ENCODE data around the gene HS6ST2. TPM values are rescaled to one million over a fixed set of nuclear protein-coding genes. Genes with fewer than 3 reads are reported as not detected.

Gene HS6ST2
- total RNA-seq, 1 experiment from 2014 or later: 13.4 TPM

DNA sequence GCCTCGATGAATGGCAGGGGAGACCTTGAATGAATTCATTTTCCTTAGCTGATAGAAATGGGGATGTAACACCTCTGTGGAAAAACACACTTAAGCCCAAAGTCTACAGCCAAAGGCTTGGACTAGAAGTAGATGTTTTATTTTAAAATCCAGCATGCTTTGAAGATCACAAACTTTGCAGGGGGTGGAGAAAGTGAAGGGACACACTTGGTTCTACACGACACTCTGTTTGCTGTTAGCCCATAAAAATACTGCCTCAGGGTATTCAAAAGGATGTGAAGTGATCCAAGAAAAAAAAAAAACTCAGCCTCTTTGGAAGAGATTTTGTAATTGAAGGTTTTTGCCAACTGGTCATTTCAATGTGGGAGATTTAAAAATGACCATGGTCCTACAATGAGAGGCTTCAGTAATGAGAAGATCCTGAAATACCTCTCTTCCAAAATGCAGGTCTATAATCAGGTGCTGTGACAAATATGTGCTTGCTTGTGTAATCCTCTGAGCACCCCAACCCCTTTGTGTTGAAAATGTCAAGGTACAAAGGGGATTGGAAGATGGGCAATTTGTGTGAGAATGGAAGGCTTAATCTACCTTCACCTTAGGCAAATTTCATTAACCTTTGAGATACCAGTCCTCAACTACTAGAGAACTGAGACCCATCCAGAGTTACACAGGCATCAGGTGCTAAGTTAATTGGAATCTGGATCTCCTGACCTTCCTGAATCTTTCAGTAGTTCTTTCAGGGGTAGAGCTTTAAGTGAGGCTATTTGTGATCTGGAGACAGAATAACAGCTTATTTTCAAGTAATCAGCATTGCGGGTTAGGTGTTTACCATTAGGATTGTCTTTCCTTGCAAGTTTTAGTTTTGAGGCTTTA lies 82.5 kb downstream of the HS6ST2 start:
- DNase-seq: peak in 1 of 2 experiments; percentile 48
- Histone ChIP-seq H4K20me1 (ENCODE audit: insufficient read depth) (peaks cover 8% of the 10 kb centered on the region; the same call in 1 of the 2 replicates), H3K4me1 (replicated peaks; ENCODE audit: insufficient read depth) (peaks cover 13% of the 10 kb centered on the region), H3K36me3 (ENCODE audit: low read depth) (no peaks in the 10 kb centered on the region), H3F3A (ENCODE audit: insufficient read depth, low read depth) (no peaks in the 10 kb centered on the region; the same call in 1 of the 2 replicates), H3K9me3 (ENCODE audit: insufficient read depth, low read depth) (no peaks in the 10 kb centered on the region), H3K4me3 (no peak overlapping the region), H3K9me2 (ENCODE audit: insufficient read depth) (no peaks in the 10 kb centered on the region), H2AFZ (no peak overlapping the region), H3K4me2 (no peak overlapping the region; the same call in 1 of the 2 replicates), H3K27me3 (ENCODE audit: insufficient read depth, low read depth) (no peaks in the 10 kb centered on the region), H3K79me2 (ENCODE audit: low read depth) (no peaks in the 10 kb centered on the region; the same call in 1 of the 2 replicates), H3K27ac (no peak overlapping the region)
- CTCF ChIA-PET: no interaction called here
- BruUV-seq (replicated peaks): no TSS peak
- TF ChIP-seq CTCF (conservative IDR thresholded peaks at IDR 0.05): no peak
- TF ChIP-seq EZH2 (IDR thresholded peaks at IDR 0.05; ENCODE audit: low read depth): no peak
- intact Hi-C loops (cut with micrococcal nuclease; ENCODE audit: unreplicated experiment): no loop called here
- POLR2A ChIA-PET (ENCODE audit: unreplicated experiment): no interaction called here

DNA sequence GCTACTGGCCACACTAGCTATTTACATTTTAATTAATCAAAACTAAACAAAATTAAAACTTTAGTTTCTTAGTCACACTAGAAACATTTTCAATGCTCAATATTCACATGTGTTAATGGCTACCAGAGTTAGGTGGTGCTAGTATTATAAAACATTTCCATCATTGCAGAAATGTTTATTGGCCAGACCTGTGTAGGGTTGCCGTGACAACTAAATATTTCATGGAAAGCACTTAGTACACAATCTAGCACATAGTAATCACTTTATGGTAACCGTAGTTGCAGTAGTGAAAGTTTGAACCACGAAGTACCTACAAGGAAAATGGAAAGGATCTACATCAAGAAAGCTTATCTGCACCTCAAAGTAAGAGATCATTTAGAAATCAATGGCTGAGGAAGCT lies 95.9 kb downstream of the HS6ST2 start:
- BruUV-seq (replicated peaks): no TSS peak
- ChIA-PET POLR2A (ENCODE audit: unreplicated experiment) (no interaction called here), CTCF (no interaction called here)
- no peaks in the 10 kb centered on the region for H3K79me2 ChIP-seq (ENCODE audit: low read depth)
- no peaks in the 10 kb centered on the region for H4K20me1 ChIP-seq (ENCODE audit: insufficient read depth)
- no peaks in the 10 kb centered on the region for H3K9me2 ChIP-seq (ENCODE audit: insufficient read depth)
- DNase-seq: no peak
- H3K27ac ChIP-seq: no peak overlapping the region
- H3K27me3 ChIP-seq (ENCODE audit: insufficient read depth, low read depth): no peaks in the 10 kb centered on the region
- intact Hi-C loops (cut with micrococcal nuclease; ENCODE audit: unreplicated experiment): no loop called here
- H3F3A ChIP-seq (ENCODE audit: insufficient read depth, low read depth): peaks cover 7% of the 10 kb centered on the region
- peaks cover 12% of the 10 kb centered on the region; the same call in 1 of the 2 replicates for H3K4me1 ChIP-seq (replicated peaks; ENCODE audit: insufficient read depth)
- TF ChIP-seq CTCF (conservative IDR thresholded peaks at IDR 0.05): no peak
- TF ChIP-seq EZH2 (IDR thresholded peaks at IDR 0.05; ENCODE audit: low read depth): no peak
- H2AFZ ChIP-seq: no peak overlapping the region
- H3K4me2 ChIP-seq: no peak overlapping the region
- H3K36me3 ChIP-seq (ENCODE audit: low read depth): 0 out of 2 replicates have a peak, but pooled peaks cover 3% of the 10 kb centered on the region
- H3K9me3 ChIP-seq (ENCODE audit: insufficient read depth, low read depth): no peaks in the 10 kb centered on the region
- H3K4me3 ChIP-seq: no peak overlapping the region

DNA sequence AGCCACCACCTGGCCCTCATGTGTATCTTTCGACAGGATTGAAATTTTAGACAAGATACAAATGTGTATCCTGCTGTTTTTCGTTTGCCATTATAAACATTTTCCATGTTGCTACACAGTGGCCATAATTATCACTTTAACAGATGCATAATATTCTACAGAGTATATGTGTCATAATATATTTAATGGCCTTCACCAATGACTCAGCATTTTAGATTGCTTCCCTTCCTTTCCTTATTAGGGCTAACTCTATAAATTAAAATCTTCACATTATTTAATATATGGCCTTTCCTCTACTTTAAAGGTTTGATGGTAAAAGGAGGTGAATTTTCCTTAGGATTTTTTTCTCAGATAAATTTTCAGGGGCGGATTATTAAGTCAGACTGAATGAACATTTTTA lies 97.4 kb downstream of the HS6ST2 start:
- peaks cover 7% of the 10 kb centered on the region for H3F3A ChIP-seq (ENCODE audit: insufficient read depth, low read depth)
- POLR2A ChIA-PET (ENCODE audit: unreplicated experiment): no interaction called here
- CTCF ChIA-PET: no interaction called here
- H3K27me3 ChIP-seq (ENCODE audit: insufficient read depth, low read depth): no peaks in the 10 kb centered on the region
- H4K20me1 ChIP-seq (ENCODE audit: insufficient read depth): no peaks in the 10 kb centered on the region
- H3K9me2 ChIP-seq (ENCODE audit: insufficient read depth): no peaks in the 10 kb centered on the region
- peak overlapping the region; percentile 3; the same call in 1 of the 2 replicates for H3K27ac ChIP-seq
- H3K36me3 ChIP-seq (ENCODE audit: low read depth): no peaks in the 10 kb centered on the region
- no peaks in the 10 kb centered on the region for H3K79me2 ChIP-seq (ENCODE audit: low read depth)
- no peak for DNase-seq
- intact Hi-C loops (cut with micrococcal nuclease; ENCODE audit: unreplicated experiment): no loop called here
- TF ChIP-seq EZH2 (IDR thresholded peaks at IDR 0.05; ENCODE audit: low read depth) (no peak), CTCF (conservative IDR thresholded peaks at IDR 0.05) (no peak)
- peaks cover 12% of the 10 kb centered on the region; the same call in 1 of the 2 replicates for H3K4me1 ChIP-seq (replicated peaks; ENCODE audit: insufficient read depth)
- no TSS peak for BruUV-seq (replicated peaks)
- H3K4me2 ChIP-seq: no peak overlapping the region
- H3K4me3 ChIP-seq: no peak overlapping the region
- no peak overlapping the region for H2AFZ ChIP-seq
- H3K9me3 ChIP-seq (ENCODE audit: insufficient read depth, low read depth): no peaks in the 10 kb centered on the region

All from PC-9 (cell line).